Adipose tissue (tissue), 3 donors: ENCODE measurements around the gene DNAJC1. TPM values are rescaled to one million over a fixed set of nuclear protein-coding genes. Genes with fewer than 3 reads are reported as not detected.
A peak's percentile ranks its signal among the peaks of the same experiment; 100 is the strongest.
"Not testable (repeated sequence)": the region's sequence is repeated elsewhere in the genome, so short reads cannot be mapped to it uniquely, and the experiment has no call there.

Experiments
- H3K27ac ChIP-seq: one replicate; pipeline ENCODE4 v1.5.1; 2013; ENCODE audit warnings: low read depth, low read length
- WGBS, 3 donors: extraction: QIAGEN DNeasy Blood & Tissue Kit; methylation state at CpG; one replicate each; pipeline ENCODE4 v1.1.7; 2013; 5-methylcytosine and 5-hydroxymethylcytosine counted together
- polyA plus RNA-seq, 3 donors: library from polyadenylated mRNA; stranded (reverse); fragments of 200-250 nt; gene quantifications; one replicate each; pipeline ENCODE4 v1.2.3, GENCODE V29; 2013
- donor health status: healthy with polysubstance abuse.
- donor health status: Bipolar disorder and iron deficiency.
- donor health status: healthy.

Gene DNAJC1, protein sequence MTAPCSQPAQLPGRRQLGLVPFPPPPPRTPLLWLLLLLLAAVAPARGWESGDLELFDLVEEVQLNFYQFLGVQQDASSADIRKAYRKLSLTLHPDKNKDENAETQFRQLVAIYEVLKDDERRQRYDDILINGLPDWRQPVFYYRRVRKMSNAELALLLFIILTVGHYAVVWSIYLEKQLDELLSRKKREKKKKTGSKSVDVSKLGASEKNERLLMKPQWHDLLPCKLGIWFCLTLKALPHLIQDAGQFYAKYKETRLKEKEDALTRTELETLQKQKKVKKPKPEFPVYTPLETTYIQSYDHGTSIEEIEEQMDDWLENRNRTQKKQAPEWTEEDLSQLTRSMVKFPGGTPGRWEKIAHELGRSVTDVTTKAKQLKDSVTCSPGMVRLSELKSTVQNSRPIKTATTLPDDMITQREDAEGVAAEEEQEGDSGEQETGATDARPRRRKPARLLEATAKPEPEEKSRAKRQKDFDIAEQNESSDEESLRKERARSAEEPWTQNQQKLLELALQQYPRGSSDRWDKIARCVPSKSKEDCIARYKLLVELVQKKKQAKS
- polyA plus RNA-seq = 10 to 100 TPM; 22.8 to 37.4 (median 23.1) TPM

DNA sequence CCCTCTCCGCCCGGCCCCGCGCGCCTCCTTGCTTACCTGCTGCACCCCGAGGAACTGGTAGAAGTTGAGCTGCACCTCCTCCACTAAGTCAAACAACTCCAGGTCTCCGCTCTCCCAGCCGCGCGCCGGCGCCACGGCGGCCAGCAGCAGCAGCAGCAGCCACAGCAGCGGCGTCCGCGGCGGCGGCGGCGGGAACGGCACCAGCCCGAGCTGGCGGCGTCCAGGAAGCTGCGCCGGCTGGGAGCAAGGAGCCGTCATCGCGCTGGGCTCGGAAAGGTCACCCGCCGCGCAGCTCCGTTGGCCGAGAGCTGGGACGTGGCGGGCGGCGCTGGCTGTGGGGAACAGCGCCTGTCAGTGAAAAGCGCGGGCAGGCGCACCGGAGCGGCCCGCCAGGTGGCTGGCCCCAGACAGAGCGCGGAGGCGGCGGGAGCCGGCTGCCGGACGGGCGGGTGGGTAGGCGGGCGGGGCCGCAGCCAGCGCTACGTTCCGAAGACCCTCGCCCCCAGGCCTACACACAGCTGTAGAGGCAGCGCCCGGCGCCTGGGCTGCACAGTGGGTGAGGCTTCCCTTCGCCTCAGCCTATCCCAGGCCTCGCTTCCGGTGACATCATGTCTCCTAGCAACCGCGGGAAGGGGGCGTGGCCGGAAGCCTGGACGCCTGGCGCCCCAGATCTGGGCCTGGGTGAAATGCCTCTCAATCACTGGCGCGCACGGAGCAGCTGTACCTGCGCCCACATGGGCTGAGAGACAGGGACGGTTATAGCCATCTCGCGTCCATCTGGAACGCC, at the start of gene DNAJC1:
Gene DNAJC1, minus strand, starts transcription at position 554 of the 787 bp plus-strand sequence. Its CDS starts 296 bp downstream, at position 258.
- WGBS, 3 donors = 0 to 1% (median 0%) methylated on average over 78 to 83 of the region's 83 CpGs
- H3K27ac ChIP-seq = peak within 1 kb of the TSS; percentile 61

DNA sequence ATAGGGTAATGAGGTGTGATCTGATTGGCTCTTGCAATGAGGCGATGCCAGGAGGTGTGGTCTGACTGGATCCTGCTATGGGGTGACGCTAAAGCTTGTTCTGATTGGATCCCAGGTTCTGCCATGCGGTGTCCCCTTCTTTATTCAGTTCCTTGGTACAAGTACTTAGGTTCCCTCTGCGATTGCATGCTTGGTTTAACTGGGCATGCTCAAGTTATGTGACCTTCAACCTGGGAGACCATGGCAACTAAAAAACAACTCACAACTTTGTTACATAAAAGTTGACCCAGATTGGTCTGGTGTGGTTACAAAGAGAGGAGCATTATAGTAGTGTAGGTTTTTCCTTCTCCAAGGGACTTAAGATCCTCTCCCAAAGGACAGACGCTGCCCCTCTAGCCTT, 49.5 kb upstream of the DNAJC1 start:
- 92 to 97% (median 95%) methylated on average over 5 of the region's 5 CpGs for WGBS, 3 donors
- no peak overlapping the region for H3K27ac ChIP-seq

DNA sequence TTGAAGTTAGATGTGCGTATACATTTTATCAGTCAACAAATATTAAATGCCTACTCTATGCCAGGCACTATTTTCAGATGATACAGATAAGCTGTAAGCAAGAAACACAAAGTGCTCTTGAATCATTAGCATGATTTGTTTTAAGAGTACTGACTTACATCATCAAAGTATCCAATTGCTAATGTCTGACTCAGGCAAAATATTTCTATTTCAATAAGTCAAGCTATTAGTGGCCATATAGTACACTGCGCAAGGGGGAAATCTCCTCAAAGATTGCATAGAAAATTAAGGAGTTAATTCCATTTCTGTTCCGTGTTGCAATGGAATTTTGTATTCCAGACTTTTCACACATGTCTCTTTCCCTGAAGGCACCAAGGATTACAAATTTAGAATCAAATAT, 46.1 kb upstream of the DNAJC1 start:
- H3K27ac ChIP-seq = no peak overlapping the region
- WGBS, 3 donors = 77 to 85% (median 81%) methylated on average over 3 of the region's 3 CpGs

DNA sequence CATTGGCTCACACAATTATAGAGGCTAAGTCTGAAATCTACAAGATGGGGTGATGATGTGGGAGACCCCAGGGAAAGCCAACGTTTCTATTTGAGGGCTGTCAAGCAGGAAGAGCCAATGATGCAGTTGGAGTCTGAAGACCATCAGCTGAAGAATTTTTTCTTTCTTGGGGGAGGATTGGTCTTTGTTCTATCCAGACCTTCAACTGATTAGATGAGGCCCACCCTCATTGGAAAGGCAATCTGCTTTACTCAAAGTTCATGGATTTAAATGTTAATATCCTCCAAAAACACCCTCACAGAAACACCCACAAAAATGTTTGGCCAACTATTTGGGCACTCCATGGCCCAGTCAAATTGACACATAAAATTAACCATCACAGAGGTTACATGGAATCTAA, 44.3 kb upstream of the DNAJC1 start:
- WGBS, 3 donors = 77 to 84% (median 82%) methylated on average over 1 of the region's 1 CpG
- no peak overlapping the region for H3K27ac ChIP-seq

DNA sequence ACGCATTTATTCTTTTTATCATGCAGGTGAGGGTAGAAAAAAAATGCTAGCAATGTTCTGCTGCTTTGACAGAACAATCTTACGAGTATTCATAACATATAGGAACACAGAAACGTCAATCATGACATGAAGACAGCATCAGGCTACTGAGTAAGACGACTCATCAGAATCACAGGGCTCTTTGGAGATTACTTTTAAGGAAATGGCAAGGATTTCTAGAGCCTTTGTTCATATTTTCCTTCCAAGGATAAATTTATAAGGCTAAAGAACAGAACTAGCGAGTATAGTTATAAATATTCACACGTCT, 39.8 kb upstream of the DNAJC1 start:
- WGBS, 3 donors = 59 to 60% (median 60%) methylated on average over 6 of the region's 6 CpGs
- H3K27ac ChIP-seq = no peak overlapping the region

DNA sequence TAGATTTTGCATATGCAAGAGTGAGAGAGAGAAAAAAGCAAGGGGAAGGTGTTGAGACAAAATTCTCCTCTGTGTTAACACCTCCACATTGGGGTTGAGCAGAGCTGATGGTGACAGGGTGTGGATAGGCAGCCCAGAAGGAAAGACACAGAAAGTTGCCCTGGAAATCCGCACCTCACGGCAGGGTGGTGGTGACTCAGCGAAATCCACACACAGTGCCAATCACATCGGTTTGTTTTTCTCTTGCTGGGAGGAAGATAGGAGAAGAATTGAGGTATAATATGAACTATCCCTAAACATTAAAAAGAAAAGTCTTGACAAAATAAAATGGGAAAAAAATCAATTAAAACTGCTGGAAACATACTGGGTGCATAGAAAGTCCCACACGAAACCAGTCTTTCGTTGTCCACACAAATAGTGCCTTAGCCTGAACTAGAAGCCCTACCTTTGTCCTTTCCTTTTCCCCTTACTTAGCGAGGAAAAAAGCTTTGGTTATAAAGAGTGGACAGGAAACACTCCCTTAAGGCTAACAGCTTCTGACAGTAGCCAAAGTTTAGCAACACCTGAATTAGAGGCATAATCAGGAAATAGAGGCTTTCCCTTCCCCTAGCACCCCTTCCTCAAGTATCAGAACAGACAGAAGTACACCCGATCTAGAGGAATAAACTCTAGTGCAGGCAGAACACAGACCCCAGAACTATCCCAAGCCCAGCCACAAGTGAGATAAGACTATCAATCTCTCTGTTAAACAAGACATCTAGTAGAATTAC, 39.2 kb upstream of the DNAJC1 start:
- no peak overlapping the region for H3K27ac ChIP-seq
- WGBS, 3 donors = 40 to 43% (median 41%) methylated on average over 8 of the region's 8 CpGs

DNA sequence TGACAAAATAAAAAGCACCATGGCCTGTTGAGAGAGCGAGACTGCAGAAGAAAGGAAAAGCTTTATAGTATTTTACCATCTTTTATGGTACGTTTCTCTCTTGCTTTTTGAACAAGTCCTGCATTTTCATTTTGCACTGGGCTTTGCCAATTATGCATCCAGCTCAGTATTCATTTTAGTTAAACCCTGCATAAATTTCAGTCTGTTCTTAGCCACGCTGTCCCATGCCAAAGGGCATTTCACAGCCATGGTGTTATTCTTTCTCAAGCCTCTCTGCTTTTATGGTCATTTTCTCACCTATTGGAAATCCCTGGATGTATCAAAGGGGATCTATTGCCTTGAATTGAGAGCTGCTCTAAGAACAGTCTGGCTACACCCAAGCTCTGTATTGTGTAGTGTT, 30.8 kb upstream of the DNAJC1 start:
- WGBS, 3 donors = 85 to 93% (median 88%) methylated on average over 3 of the region's 3 CpGs

DNA sequence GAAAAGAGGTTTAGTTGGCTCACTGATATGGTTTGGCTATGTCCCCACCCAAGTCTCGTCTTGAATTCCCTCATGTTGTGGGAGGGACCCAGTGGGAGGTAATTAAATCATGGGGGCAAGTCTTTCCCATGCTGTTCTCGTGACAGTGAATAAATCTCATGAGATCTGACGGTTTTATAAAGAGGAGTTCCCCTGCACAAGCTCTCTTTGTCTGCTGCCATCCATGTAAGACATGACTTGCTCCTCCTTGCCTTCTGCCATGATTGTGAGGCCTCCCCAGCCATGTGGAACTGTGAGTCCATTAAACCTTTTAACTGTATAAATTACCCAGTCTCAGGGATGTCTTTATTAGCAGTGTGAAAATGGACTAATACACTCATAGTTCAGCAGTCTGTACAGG, 28.7 kb upstream of the DNAJC1 start:
- H3K27ac ChIP-seq = not testable (repeated sequence)
- WGBS, 3 donors = 67 to 83% (median 75%) methylated on average over 3 of the region's 3 CpGs

More for the DNA sequence above, 30.8 kb upstream of the DNAJC1 start:
- no peak overlapping the region for H3K27ac ChIP-seq

DNA sequence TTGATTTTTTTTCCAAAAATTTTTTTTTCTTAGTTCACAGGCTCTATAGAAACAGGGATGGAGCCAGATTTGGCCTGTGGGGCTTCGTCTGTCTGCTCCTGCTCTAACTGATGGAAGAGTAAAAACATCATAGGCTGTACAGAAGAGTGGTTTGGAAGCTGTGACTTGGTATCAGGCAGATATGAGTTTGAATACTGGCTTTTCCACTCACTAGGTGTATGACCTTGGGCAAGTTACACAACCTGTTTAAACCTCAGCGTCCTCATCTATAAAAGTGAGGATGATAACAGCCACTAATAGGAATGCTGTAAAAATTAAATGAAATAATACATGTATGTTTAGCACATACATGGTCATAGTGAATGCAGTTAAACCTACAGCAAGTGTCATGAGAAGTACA, 26.9 kb upstream of the DNAJC1 start:
- 48 to 88% (median 85%) methylated on average over 2 of the region's 2 CpGs for WGBS, 3 donors

DNA sequence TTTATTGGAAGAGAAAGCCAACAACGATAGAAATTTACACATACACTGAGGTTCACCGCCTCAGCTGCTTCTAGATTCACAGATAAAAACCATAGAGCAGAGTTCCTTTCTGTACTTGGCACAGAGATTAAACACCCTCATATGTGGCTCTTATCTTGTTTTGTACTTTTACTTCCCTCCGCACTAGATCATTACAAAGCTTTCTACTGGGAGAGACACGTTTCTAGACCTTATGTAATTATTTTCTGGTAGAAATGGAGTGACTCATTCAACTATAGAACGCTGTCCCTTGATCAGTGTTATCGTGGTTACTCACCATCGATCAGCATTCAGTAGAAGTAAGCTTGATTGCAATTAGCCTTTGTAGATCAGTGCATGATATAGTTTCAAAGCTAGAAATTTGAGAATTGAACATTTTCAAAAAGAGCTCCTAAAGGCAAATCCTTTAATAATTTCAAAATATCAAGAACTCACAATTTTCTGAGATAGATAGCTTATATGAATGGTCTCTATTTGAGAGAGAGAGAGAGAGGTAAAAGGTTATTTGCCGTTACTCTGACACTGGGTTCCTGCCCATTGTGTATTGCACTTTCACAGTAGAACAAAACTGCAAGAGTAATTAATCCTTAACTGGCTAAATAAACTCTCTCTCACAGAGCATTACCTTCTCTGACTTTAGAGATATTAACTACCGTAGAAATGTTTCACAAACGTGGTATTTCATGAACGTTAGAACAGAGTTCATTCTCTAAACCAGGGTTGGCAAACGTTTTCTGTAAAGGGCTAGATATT, 26.1 kb upstream of the DNAJC1 start:
- WGBS, 3 donors = 68 to 74% (median 71%) methylated on average over 12 of the region's 12 CpGs
- H3K27ac ChIP-seq = no peak overlapping the region

More for the DNA sequence above, 26.9 kb upstream of the DNAJC1 start:
- no peak overlapping the region for H3K27ac ChIP-seq

DNA sequence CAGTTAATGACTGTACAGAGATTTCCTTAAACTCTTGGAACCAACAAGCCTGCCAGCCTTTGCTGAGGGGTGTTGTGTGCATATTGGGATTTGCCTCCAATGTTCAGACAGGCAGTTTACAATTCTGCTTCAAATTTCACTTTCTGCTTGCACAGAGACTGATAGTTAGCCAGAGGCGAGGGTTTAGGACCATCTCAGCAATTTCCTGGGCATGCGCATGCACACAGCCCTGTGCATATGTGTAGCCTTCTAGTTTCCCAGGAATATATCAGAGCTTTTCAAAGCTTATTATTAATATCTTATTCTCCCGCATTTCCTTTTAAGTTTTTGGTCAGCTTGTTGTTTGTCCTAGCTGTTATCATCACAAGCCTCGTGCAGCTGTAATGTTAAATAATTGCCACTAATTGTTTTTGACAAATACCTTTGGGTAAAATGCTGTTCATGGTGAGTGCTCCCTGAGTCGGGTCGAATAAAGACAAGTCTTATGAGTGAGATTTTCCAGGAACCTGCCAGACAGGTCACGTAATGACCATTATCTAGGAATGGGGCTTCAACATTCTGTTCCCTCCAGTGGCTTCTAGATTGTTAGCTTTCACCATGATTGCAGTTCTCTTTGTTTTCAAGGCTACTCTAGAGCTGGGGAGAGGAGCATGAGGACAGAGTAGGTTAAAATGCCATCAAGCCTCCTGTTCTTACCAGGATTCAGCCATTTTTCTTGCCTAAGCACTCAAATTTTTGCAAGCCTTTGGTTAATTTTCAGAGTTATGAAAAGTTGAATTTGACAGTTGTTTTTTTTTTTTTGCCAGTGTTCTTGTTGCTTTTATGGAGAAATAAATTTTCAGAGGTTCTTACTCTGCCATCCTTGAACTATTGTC, 24.1 kb upstream of the DNAJC1 start:
- H3K27ac ChIP-seq = no peak overlapping the region
- WGBS, 3 donors = 80 to 91% (median 90%) methylated on average over 7 of the region's 7 CpGs

DNA sequence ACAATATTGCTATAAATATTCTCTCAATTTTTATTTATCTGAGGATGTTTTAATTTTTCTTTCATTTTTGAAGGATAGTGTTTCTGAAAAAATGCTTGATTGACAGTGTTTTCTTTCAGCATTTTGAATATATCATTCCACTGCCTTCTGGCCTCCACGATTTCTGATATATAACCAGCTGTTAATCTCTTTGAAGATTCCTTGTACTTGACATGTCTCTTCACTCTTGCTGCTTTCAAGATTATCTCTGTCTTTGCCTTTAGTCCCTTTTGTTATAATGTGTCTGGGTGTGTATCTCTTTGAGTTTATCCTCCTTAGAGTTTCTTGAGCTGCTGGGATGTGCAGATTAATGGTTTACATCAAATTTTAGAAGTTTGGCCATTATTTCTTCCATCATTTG, 22.8 kb upstream of the DNAJC1 start:
- WGBS, 3 donors = 82 to 89% (median 83%) methylated on average over 1 of the region's 1 CpG
- no peak overlapping the region for H3K27ac ChIP-seq

DNA sequence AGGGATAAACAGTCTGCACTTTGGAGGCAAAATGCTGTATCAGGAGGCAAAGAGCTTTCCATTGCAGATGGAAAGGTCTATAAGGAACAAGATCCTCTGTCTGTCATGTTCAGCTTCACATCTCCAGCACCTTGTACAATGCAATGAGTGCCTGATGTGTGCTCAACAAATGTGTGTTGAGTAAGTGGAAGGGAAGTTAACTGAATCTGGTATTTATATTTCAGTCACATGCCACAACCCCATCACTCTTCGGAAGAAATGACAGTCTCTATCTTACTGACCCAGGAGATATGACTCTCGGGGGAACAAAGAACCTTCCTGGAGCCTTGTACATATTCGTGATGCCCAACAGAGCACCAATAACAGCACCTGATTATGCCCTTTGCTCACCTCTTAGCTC, 20.0 kb upstream of the DNAJC1 start:
- WGBS, 3 donors = 45 to 61% (median 59%) methylated on average over 3 of the region's 3 CpGs
- H3K27ac ChIP-seq = no peak overlapping the region

DNA sequence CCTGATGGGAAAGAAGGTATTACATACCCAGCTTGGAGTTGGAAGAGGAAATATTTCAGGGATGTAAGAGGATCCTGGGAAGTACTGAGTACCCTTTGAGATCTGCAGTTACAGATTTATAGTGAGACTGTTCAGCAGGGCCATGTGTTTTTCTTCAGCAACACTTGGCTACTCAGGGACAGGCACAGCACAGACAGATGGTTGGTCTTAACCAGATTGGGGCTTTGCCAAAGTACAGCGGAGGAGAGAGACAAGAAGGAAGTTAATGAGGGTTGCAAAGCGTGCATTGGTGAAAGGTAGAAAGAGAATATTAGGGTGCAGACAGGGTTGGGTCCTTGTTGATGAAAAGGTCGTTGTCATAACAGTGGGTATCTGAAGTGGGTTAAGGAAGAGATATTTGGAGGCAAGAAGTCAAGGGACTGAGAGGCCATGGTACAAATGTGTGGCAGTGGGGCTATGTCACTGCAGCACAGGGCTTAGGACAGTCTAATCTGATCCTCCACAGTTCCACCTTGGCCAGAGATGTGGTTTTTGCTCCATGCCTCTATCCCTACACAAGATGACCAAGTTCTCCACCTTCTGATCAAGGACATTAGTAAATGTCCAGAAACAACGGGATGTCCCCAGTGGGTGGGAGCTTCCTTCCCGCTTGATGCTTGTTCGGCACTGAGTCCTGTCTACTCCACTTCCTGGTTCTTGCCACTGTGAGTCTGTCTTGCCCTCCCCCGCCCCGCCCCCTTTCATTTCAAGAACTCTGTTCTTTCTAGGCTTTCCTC, 18.9 kb upstream of the DNAJC1 start:
- no peak overlapping the region for H3K27ac ChIP-seq
- WGBS, 3 donors = 47 to 67% (median 47%) methylated on average over 8 of the region's 8 CpGs

DNA sequence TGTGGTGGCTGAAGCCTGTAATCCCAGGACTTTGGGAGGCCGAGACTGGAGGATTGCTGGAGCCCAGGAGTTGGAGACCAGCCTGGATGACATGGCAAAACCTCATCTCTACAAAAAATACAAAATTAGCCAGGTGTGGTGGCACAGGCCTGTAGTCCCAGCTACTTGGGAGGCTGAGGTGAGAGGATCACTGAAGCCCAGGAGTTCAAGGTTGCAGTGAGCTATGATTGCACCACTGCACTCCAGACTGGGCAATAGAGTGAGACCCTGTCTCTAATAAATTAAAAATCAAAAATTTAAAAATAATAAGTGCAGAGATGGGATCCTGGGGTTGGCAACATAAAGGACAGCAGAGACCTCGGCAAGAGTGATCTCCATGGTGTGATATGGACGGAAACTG, 17.6 kb upstream of the DNAJC1 start:
- H3K27ac ChIP-seq = not testable (repeated sequence)
- 90 to 98% (median 94%) methylated on average over 3 of the region's 3 CpGs for WGBS, 3 donors

DNA sequence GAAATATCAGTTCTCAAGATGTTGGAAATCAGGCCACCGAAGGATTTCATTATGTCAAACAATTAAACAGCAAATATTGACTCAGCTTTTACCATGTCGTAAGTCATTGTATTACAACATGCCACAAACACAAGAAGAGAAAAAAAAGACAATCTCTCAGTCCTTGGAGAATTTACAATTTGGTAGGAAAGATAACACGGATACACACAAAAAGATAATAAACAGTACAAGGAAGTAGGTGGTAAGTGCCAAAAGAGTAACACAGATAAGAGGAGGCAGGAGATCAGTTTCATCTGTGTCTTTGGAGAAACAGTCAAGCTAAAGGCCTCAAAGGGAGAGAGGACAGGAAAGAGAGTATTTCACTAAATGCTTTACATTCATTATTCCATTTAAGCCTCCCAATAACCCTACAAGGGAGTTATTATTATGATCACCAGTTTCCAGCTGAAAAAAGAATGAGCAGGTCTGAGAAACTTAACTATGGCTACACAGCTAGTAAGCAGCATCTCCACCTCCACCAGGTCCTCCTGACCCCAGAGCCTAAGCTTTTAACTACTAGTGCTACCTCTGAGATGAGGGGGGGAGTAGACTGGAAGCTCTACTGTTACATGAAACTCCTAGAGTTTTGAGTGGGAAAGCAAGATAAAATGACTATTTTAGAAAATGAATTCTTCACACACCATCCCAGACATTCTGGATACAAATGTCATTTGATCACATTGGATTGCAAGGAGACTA, 13.9 kb upstream of the DNAJC1 start:
- 26 to 48% (median 45%) methylated on average over 3 of the region's 3 CpGs for WGBS, 3 donors
- no peak overlapping the region for H3K27ac ChIP-seq
